ENCODE results near the gene INPP5D.

Gene INPP5D

GRCh38 chr2:233075141-233075965 lies 15.2 kb downstream of the INPP5D start:
- no peak for DNase-seq (ENCODE audit: low spot score)

- no peak for DNase-seq (ENCODE audit: low spot score)
Measured at GRCh38 chr2:233075966-233076339, 15.8 kb downstream of the INPP5D start.

- no peak for DNase-seq (ENCODE audit: low spot score)
Measured at GRCh38 chr2:233076749-233077148, 16.6 kb downstream of the INPP5D start.

GRCh38 chr2:233079473-233079877 lies 19.3 kb downstream of the INPP5D start:
- DNase-seq (ENCODE audit: low spot score): no peak

- no peak for DNase-seq (ENCODE audit: low spot score)
Measured at GRCh38 chr2:233079953-233080835, 20.1 kb downstream of the INPP5D start.

GRCh38 chr2:233080836-233081229 lies 20.7 kb downstream of the INPP5D start:
- no peak for DNase-seq (ENCODE audit: low spot score)

GRCh38 chr2:233081232-233081730 lies 21.1 kb downstream of the INPP5D start:
- no peak for DNase-seq (ENCODE audit: low spot score)

- DNase-seq (ENCODE audit: low spot score): no peak
Measured at GRCh38 chr2:233081731-233082221, 21.6 kb downstream of the INPP5D start.

- no peak for DNase-seq (ENCODE audit: low spot score)
Measured at GRCh38 chr2:233082222-233082930, 22.2 kb downstream of the INPP5D start.

GRCh38 chr2:233082931-233083755 lies 23.0 kb downstream of the INPP5D start:
- DNase-seq (ENCODE audit: low spot score): no peak

GRCh38 chr2:233083782-233084181 lies 23.6 kb downstream of the INPP5D start:
- DNase-seq (ENCODE audit: low spot score): no peak

GRCh38 chr2:233084488-233084887 lies 24.3 kb downstream of the INPP5D start:
- DNase-seq (ENCODE audit: low spot score): no peak

GRCh38 chr2:233085037-233085838 lies 25.1 kb downstream of the INPP5D start:
- DNase-seq (ENCODE audit: low spot score): no peak

GRCh38 chr2:233085839-233086150 lies 25.7 kb downstream of the INPP5D start:
- no peak for DNase-seq (ENCODE audit: low spot score)

- no peak for DNase-seq (ENCODE audit: low spot score)
Measured at GRCh38 chr2:233087713-233088112, 27.6 kb downstream of the INPP5D start.

GRCh38 chr2:233088972-233089345 lies 28.8 kb downstream of the INPP5D start:
- no peak for DNase-seq (ENCODE audit: low spot score)

- no peak for DNase-seq (ENCODE audit: low spot score)
Measured at GRCh38 chr2:233089851-233090250, 29.7 kb downstream of the INPP5D start.

GRCh38 chr2:233090879-233091278 lies 30.7 kb downstream of the INPP5D start:
- no peak for DNase-seq (ENCODE audit: low spot score)

- no peak for DNase-seq (ENCODE audit: low spot score)
Measured at GRCh38 chr2:233091595-233092375, 31.6 kb downstream of the INPP5D start.

All from AG08395 (cell line).